A673 (cell line): Measurements from ENCODE around the gene ELK3.

Experiments
- CTCF ChIP-seq: fragments of 300-800, 200-600 bp; sonication (generic); conservative IDR thresholded peaks from 2 replicates; pipeline ENCODE4 v1.5.1; 2017; ENCODE audit warnings: low read depth, mild to moderate bottlenecking, antibody characterized with exemption, low read length, moderate library complexity, mixed read lengths
- EZH2 ChIP-seq: fragments of 200-600 bp; sonication (generic); IDR thresholded peaks from 2 replicates; pipeline ENCODE4 v1.6.1; 2017; ENCODE audit warnings: borderline replicate concordance, low read depth, mild to moderate bottlenecking, mixed read lengths, antibody characterized with exemption, low read length; ENCODE audit not compliant: poor library complexity, severe bottlenecking

- no peak for TF ChIP-seq CTCF
- no peak for TF ChIP-seq EZH2
Measured at GRCh38 chr12:96205908-96206307, 11.7 kb downstream of the ELK3 start.
